Measurements from ENCODE around the gene SLC66A2. TPM values are rescaled to one million over a fixed set of nuclear protein-coding genes. Genes with fewer than 3 reads are reported as not detected.

Gene SLC66A2
- total and polyA plus RNA-seq, 8 donors: 19.6 to 36.1 (median 22.6) TPM

DNA sequence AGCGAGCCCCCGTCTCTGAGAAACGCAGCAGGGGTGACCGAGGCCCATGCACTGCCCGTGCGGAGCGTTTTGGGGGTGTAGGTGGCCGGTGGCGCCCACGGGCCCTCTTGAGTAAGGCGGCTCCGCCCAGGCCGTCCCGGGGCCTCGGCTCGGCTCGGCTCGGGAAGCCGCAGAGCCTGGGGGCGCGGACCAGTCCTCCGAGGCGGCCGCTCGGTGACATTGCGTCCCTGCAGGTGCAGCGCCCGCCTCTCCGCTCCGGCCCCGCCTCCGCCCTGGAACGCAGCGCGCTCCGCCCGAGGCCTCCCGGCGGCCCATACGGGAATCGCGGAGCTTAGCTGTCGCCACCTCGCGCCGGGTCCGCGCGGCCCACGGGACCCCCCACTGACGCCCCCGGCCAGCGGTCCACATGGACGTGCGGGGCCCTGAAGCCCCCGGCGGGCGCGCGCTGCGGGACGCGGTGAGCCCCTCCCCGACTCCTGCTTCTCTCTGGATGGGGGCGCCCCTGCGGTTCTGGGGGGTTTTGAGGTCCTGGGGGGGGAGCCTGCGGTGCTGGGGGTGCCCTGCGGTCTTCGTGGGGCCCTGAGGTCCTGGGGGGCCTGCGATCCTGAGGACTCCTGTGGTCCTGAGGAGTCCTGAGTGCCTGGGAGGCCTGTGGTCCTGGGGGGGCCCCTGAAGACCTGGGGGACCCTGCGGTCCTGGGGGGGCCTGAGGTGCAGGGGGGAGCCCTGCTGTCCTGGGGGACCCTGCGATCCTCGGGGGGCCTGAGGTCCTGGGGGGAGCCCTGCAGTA lies 13.1 kb upstream of the SLC66A2 start, which contains the start of gene HSBP1L1:
Gene HSBP1L1, plus strand, starts transcription at position 314 of the 789 bp plus-strand sequence. Its CDS starts 93 bp downstream, at position 407.
- WGBS, 2 donors: 0 to 1% methylated on average over 42 to 73 of the region's 73 CpGs
- Histone ChIP-seq H3K4me3 (peak within 1 kb of the TSS; percentile 51 to 69 (median 56)), H3K4me1 (peaks cover 0 to 4% (median 0%) of the 10 kb centered on the region in 3 donors), H3K27me3 (no peaks in the 10 kb centered on the region), H3K36me3 (peaks cover 0 to 10% (median 0%) of the 10 kb centered on the region in 3 donors), H3K9me3 (no peaks in the 10 kb centered on the region), H3K27ac (peak within 1 kb of the TSS; percentile 77 to 86 (median 82))
- peak; percentile 71 to 95 (median 86) for DNase-seq
- ATAC-seq: peak; percentile 92 to 95 (median 94)
- no peak for FAIRE-seq
- TF ChIP-seq, protein P1, sequence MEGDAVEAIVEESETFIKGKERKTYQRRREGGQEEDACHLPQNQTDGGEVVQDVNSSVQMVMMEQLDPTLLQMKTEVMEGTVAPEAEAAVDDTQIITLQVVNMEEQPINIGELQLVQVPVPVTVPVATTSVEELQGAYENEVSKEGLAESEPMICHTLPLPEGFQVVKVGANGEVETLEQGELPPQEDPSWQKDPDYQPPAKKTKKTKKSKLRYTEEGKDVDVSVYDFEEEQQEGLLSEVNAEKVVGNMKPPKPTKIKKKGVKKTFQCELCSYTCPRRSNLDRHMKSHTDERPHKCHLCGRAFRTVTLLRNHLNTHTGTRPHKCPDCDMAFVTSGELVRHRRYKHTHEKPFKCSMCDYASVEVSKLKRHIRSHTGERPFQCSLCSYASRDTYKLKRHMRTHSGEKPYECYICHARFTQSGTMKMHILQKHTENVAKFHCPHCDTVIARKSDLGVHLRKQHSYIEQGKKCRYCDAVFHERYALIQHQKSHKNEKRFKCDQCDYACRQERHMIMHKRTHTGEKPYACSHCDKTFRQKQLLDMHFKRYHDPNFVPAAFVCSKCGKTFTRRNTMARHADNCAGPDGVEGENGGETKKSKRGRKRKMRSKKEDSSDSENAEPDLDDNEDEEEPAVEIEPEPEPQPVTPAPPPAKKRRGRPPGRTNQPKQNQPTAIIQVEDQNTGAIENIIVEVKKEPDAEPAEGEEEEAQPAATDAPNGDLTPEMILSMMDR (IDR thresholded peaks at IDR 0.05): peak in 3 of 4 donors; percentile 11 to 33 (median 17)
- intact Hi-C loops (cut with DNase I): no loop called here

DNA sequence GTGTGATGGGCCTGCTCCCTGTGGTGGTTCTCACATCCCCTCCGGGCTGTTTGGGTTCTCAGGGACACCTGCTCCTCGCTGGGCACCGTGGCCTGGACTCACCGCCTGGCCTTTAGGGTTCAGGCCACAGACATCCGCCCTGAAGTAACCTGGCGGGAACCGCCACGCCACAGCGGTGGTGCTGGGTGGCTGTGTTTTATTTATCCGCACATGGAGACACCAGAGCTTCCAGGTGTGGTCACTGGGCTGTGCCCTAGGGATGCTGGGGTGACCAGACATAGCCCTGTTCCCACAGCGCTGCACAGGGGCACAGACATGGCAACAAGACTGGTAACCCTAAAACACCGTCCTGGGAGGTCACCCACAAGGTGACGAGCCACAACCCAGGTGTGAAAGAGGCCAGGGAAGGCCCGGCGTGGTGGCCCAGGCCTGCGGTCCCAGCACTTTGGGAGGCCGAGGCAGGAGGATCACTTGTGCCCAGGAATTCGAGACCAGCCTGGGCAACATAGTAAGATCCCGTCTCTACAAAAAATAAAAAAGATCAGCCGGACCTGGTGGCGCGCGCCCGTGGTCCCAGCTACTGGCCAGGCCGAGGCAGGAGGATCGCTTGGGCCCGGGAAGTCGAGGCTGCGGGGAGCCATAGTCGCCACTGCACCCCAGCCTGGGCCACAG lies 12.3 kb upstream of the SLC66A2 start:
- Histone ChIP-seq H3K4me1 (peaks cover 0 to 4% (median 0%) of the 10 kb centered on the region in 3 donors), H3K27ac (peak overlapping the region; percentile 77 to 86 (median 82)), H3K9me3 (no peaks in the 10 kb centered on the region), H3K27me3 (no peaks in the 10 kb centered on the region), H3K4me3 (peak overlapping the region; percentile 51 to 69 (median 56)), H3K36me3 (peaks cover 0 to 10% (median 0%) of the 10 kb centered on the region in 3 donors)
- WGBS, 2 donors: 74 to 77% methylated on average over 29 to 30 of the region's 30 CpGs
- TF ChIP-seq, protein P1 (IDR thresholded peaks at IDR 0.05): no peak
- ATAC-seq (no peak), DNase-seq (peak in 1 of 6 donors; percentile 20), FAIRE-seq (no peak)
- intact Hi-C loops (cut with DNase I): no loop called here

GRCh38 chr18:79962835-79963657 lies 11.6 kb upstream of the SLC66A2 start:
- WGBS, 2 donors: 87 to 90% methylated on average over 30 of the region's 30 CpGs
- no peak for ATAC-seq

GRCh38 chr18:79962311-79962710 lies 10.9 kb upstream of the SLC66A2 start:
- H3K27me3 ChIP-seq: no peaks in the 10 kb centered on the region
- FAIRE-seq (no peak), DNase-seq (peak in 1 of 6 donors; percentile 20), ATAC-seq (no peak)
- H3K27ac ChIP-seq: no peak overlapping the region
- TF ChIP-seq, protein P1 (IDR thresholded peaks at IDR 0.05): no peak
- H3K4me3 ChIP-seq: no peak overlapping the region
- WGBS, 2 donors: 65 to 67% methylated on average over 10 of the region's 10 CpGs
- H3K9me3 ChIP-seq: no peaks in the 10 kb centered on the region
- intact Hi-C loops (cut with DNase I): no loop called here
- H3K36me3 ChIP-seq: no peaks in the 10 kb centered on the region
- H3K4me1 ChIP-seq: peaks cover 0 to 4% (median 0%) of the 10 kb centered on the region in 3 donors

More at GRCh38 chr18:79962835-79963657, 11.6 kb upstream of the SLC66A2 start:
- no peaks in the 10 kb centered on the region for H3K9me3 ChIP-seq
- FAIRE-seq (no peak), DNase-seq (peak in 1 of 6 donors; percentile 12)
- peaks cover 0 to 4% (median 0%) of the 10 kb centered on the region in 3 donors for H3K4me1 ChIP-seq
- peaks cover 0 to 4% (median 0%) of the 10 kb centered on the region in 3 donors for H3K36me3 ChIP-seq
- TF ChIP-seq, protein P1 (IDR thresholded peaks at IDR 0.05): no peak
- no peak overlapping the region for H3K27ac ChIP-seq
- no peaks in the 10 kb centered on the region for H3K27me3 ChIP-seq
- intact Hi-C loops (cut with DNase I): no loop called here
- H3K4me3 ChIP-seq: no peak overlapping the region

Measured in pancreas (tissue), 10 donors.